Vagina (tissue), 2 donors: Measurements from ENCODE around the gene PGA4.

Source experiments
- CTCF ChIP-seq, 3 experiments: fragments of 450-650 bp in 2 of 3; fragments of 200-600 bp in 1 of 3; sonication (generic) in 1 of 3; IDR thresholded peaks; one replicate each; pipeline ENCODE4 v1.5.1; 2017 to 2019; ENCODE audit warnings: antibody characterized with exemption in 3 of 3, mild to moderate bottlenecking in 2 of 3, moderate library complexity in 2 of 3
- POLR2A ChIP-seq, 2 donors: fragments of 450-650 bp; IDR thresholded peaks; one replicate each; pipeline ENCODE4 v1.6.1; 2017; ENCODE audit warnings: antibody characterized with exemption in 2 of 2, mild to moderate bottlenecking in 2 of 2, moderate library complexity in 2 of 2

GRCh38 chr11:61278001-61278470, 55.9 kb downstream of the PGA4 start:
- TF ChIP-seq CTCF (IDR thresholded peaks at IDR 0.05), result no peak
- no peak for TF ChIP-seq POLR2A (IDR thresholded peaks at IDR 0.05)
